ENCODE measurements around the gene MCC.

MCC gene

DNA sequence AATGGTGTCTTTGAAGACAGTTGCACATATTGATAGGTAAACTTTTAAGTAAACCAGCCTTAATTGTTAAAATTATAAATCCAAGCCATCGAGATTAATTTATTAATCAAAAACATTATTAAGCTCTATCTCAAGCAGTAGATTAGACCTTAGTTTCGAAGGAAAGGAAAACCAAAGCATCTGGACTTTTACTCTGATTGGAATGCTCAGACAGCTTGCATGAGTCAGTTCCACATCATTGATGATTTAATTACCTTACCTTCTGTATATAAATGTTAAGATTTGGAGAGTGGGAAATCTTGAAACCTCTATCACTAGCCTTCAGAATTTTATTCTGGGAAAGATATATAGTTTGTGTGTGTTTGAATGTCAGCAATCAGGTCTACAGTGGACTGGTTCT lies 487.8 kb downstream of the MCC start:
- in situ Hi-C loops (cut with MboI; ENCODE audit: low pct_unique_long_range_greater_than_20kb, low sequenced_read_pairs, unreplicated experiment) = no loop called here
- DNase-seq (ENCODE audit: low spot score) = no peak

DNA sequence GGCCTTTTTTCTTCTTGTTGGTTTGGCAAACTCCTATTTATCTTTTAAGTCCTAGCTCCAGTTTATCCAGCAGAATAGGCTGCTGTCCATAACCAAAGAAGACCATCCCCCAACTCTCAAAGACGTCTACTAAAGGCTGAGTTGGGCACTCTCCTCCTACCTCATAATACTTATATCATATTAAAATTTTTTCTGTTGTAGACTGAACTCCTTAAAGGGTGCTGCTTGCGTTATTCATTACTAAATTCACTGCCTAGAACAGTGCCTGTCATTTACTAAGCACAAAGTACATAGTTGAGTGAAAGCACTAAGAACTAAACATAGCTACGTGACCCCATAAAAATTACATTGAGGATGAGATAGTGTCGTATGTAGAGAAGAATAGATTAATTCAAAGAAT lies 490.0 kb downstream of the MCC start:
- TF ChIP-seq, protein P1, sequence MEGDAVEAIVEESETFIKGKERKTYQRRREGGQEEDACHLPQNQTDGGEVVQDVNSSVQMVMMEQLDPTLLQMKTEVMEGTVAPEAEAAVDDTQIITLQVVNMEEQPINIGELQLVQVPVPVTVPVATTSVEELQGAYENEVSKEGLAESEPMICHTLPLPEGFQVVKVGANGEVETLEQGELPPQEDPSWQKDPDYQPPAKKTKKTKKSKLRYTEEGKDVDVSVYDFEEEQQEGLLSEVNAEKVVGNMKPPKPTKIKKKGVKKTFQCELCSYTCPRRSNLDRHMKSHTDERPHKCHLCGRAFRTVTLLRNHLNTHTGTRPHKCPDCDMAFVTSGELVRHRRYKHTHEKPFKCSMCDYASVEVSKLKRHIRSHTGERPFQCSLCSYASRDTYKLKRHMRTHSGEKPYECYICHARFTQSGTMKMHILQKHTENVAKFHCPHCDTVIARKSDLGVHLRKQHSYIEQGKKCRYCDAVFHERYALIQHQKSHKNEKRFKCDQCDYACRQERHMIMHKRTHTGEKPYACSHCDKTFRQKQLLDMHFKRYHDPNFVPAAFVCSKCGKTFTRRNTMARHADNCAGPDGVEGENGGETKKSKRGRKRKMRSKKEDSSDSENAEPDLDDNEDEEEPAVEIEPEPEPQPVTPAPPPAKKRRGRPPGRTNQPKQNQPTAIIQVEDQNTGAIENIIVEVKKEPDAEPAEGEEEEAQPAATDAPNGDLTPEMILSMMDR (IDR thresholded peaks at IDR 0.05; ENCODE audit: extremely low read depth, insufficient read depth, missing control alignments) = no peak
- DNase-seq (ENCODE audit: low spot score) = no peak
- in situ Hi-C loops (cut with MboI; ENCODE audit: low pct_unique_long_range_greater_than_20kb, low sequenced_read_pairs, unreplicated experiment) = no loop called here

More for the DNA sequence above, 487.8 kb downstream of the MCC start:
- TF ChIP-seq, protein P1 (IDR thresholded peaks at IDR 0.05; ENCODE audit: extremely low read depth, insufficient read depth, missing control alignments) = no peak

DNA sequence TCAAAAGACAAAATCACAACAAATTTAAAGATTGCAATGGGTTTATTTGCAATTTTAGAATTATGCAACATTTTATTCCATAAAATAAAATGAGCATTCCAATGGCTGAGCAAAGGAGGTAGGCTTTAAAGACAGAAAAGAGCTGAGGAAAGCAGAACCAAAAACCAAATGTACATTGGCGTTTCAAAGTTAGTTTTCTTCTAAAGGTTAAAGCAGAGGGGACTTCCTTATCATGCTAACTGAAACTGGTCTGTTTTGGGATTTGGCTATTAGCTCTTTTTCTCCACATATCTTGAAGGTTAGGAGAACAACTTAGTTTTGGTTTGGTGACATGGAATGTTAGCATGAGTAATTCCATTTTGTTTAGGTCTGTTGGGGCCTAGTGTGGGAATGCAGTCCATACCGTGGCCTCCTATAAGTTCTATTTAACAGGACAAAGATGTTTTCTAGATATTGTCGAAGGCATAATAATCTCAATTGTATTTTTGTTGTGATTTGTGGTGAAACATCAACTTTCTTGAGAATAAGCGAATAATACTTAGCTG lies 491.4 kb downstream of the MCC start:
- in situ Hi-C loops (cut with MboI; ENCODE audit: low pct_unique_long_range_greater_than_20kb, low sequenced_read_pairs, unreplicated experiment) = no loop called here
- DNase-seq (ENCODE audit: low spot score) = no peak
- TF ChIP-seq, protein P1 (IDR thresholded peaks at IDR 0.05; ENCODE audit: extremely low read depth, insufficient read depth, missing control alignments) = no peak

DNA sequence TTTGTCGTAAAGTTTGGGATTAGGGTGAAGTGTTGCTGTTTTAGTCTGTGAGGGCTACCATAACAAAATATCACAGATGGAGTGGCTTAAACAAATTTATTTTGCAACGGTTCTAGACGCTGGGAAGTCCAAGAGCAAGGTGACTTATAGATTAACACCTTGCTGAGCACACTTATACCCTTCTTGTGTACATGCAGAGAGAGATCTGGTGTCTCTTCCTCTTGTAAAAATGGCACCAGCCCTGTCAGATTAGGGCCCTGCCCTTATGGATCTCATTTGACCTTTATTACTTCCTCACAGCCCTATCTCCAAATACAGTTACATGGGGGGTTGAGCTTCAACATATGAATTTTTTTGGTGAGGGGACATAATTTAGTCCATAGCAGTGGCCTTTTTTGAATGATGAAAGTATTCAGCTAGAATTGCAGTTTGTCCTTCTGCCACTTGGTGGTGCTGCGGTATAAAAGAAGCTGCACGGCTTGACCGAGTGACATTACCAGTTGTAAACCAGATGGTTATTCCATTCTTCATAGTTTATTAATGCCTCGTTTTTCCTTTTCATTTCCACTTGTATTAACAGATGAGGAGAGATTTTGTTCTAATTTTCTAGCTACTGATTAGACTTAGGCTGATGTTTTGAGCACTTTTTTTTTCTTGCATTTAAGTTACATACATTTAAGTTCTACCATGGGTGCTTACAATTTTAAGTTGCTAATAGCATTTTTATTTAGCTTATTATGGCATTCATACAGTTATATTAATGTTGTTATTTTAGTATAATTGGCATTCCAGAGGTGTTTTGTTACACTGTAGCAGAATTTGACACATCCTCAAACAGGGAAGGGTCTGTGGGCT lies 492.3 kb downstream of the MCC start:
- in situ Hi-C loops (cut with MboI; ENCODE audit: low pct_unique_long_range_greater_than_20kb, low sequenced_read_pairs, unreplicated experiment) = no loop called here
- TF ChIP-seq, protein P1 (IDR thresholded peaks at IDR 0.05; ENCODE audit: extremely low read depth, insufficient read depth, missing control alignments) = peak; percentile 87
- peak; percentile 55 for DNase-seq (ENCODE audit: low spot score)

DNA sequence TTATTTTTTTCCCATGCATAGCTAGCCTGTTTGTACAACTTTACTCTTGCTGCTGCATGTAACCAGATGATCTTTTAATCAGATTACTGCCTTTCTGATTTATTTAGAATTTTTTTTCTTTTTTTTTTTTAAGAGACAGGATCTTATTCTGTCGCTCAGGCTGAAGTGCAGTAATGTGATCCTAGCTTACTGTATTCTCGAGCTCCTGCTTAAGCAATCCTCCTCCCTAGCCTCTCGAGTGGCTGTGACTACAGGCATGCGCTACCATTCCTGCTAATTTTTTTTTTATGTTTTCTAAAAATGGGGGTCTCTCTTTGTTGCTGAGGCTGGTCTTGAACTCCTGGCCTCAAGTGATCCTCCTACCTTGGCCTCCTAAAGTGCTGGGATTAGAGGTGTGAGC lies 502.0 kb downstream of the MCC start:
- DNase-seq (ENCODE audit: low spot score) = no peak
- in situ Hi-C loops (cut with MboI; ENCODE audit: low pct_unique_long_range_greater_than_20kb, low sequenced_read_pairs, unreplicated experiment) = no loop called here
- TF ChIP-seq, protein P1 (IDR thresholded peaks at IDR 0.05; ENCODE audit: extremely low read depth, insufficient read depth, missing control alignments) = no peak

DNA sequence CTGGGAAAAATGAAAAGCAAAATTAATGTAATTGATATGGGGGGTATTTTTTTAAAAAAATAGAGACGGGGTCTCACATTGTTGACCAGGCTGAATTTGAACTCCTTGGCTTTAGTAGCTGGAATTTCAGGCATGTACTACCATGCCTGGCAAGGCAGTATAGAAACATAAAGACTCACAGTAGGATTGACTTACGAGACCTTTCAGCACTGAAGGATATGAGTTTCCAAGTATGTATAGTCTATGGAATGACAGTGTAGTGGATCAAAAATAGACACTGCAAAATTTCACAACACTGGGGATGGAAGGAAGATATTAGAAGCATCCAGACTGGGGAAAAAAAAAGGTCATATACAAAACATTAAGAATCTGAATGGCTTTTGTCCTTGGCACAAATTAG lies 504.9 kb downstream of the MCC start:
- TF ChIP-seq, protein P1 (IDR thresholded peaks at IDR 0.05; ENCODE audit: extremely low read depth, insufficient read depth, missing control alignments) = no peak
- no peak for DNase-seq (ENCODE audit: low spot score)
- in situ Hi-C loops (cut with MboI; ENCODE audit: low pct_unique_long_range_greater_than_20kb, low sequenced_read_pairs, unreplicated experiment) = no loop called here
